Measurements from ENCODE around the gene CPO.
A peak's percentile ranks its signal among the peaks of the same experiment; 100 is the strongest.

The CPO gene, protein sequence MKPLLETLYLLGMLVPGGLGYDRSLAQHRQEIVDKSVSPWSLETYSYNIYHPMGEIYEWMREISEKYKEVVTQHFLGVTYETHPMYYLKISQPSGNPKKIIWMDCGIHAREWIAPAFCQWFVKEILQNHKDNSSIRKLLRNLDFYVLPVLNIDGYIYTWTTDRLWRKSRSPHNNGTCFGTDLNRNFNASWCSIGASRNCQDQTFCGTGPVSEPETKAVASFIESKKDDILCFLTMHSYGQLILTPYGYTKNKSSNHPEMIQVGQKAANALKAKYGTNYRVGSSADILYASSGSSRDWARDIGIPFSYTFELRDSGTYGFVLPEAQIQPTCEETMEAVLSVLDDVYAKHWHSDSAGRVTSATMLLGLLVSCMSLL

DNA sequence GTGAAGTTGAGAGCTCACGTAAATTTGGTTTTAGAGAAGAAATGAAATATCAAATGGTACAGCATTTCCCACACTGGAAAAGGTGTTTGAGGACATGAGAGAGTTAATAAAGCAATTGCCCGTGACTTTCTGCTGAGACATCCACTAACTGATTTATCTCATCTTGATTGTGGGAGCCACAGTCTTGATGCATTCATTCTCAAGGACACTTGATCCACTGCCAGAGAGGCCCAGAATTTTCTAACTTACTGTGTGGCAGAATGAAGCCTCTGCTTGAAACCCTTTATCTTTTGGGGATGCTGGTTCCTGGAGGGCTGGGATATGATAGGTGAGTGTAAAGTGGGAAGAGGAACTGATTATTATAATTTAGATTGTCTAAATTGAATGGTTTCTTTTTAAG, at the start of gene CPO:
TSS of gene CPO (plus strand) at position 179 of the 400 bp plus-strand sequence. CDS start at position 261, 82 bp downstream.
- TF ChIP-seq, protein P1, sequence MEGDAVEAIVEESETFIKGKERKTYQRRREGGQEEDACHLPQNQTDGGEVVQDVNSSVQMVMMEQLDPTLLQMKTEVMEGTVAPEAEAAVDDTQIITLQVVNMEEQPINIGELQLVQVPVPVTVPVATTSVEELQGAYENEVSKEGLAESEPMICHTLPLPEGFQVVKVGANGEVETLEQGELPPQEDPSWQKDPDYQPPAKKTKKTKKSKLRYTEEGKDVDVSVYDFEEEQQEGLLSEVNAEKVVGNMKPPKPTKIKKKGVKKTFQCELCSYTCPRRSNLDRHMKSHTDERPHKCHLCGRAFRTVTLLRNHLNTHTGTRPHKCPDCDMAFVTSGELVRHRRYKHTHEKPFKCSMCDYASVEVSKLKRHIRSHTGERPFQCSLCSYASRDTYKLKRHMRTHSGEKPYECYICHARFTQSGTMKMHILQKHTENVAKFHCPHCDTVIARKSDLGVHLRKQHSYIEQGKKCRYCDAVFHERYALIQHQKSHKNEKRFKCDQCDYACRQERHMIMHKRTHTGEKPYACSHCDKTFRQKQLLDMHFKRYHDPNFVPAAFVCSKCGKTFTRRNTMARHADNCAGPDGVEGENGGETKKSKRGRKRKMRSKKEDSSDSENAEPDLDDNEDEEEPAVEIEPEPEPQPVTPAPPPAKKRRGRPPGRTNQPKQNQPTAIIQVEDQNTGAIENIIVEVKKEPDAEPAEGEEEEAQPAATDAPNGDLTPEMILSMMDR (conservative IDR thresholded peaks at IDR 0.05; ENCODE audit: low read depth), result no peak
- CTCF ChIA-PET, result no interaction called here
- DNase-seq (ENCODE audit: low spot score), result no peak
- POLR2A ChIA-PET (ENCODE audit: low non-redundant PET), result no interaction called here
- no peak within 1 kb of the TSS for H3K27ac ChIP-seq

DNA sequence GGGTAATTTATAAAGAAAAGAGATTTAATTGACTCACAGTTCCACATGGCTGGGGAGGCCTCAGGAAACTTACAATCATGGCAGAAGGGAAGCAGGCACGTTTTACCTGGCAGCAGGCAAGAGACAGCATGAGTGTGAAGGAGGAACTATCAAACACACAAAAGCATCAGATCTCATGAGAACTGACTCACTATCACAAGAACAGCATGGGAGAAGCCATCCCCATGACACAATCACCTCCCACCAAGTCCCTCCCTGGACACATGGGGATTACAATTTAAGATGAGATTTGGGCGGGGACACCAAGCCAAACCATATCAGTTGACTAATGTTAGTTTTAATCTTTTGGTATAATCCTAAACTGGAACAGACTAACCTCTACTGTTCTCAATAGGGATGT, 49.1 kb upstream of the CPO start:
- CTCF ChIA-PET, result no interaction called here
- POLR2A ChIA-PET (ENCODE audit: low non-redundant PET), result no interaction called here
- DNase-seq (ENCODE audit: low spot score), result no peak
- TF ChIP-seq, protein P1 (conservative IDR thresholded peaks at IDR 0.05; ENCODE audit: low read depth), result no peak
- H3K27ac ChIP-seq, result no peak overlapping the region

DNA sequence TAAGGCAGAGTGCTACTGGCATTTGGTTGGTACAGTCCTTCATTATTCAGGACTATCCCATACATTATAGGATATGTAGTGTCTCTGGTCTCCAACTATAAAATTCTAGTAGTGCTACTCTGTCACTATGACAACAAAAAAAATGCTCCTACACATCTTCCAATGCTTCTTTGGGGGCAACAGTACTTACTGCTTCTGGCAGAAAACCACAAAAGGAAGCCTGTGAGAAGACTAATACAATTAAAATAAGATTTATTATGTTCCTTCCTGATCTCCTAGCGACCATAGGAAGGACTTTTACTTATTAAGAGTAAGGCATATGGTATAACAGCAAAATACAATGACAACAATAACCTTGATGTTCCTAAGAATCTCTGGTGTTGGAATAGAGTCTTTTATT, 48.4 kb upstream of the CPO start:
- CTCF ChIA-PET, result no interaction called here
- no peak for DNase-seq (ENCODE audit: low spot score)
- POLR2A ChIA-PET (ENCODE audit: low non-redundant PET), result no interaction called here
- TF ChIP-seq, protein P1 (conservative IDR thresholded peaks at IDR 0.05; ENCODE audit: low read depth), result no peak
- no peak overlapping the region for H3K27ac ChIP-seq

DNA sequence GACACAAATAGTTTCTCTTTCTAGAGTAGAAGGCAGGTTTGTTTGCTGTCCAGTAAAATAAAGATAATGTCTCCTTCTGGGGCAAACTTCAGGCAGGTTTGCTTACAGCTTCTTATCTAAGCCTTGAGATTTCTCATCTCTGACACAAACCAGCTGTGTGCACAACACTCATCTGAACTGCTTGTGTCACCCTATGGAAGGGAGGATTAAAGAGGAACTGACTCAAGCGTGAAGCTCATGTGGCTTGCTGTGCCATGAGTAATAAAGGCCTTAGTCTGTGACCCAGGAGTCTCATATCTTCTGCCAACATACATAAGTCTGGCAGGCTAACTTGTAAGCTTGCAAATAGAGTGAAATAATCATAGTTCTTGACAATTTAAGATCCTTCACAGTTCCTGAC, 24.2 kb upstream of the CPO start:
- CTCF ChIA-PET, result interaction anchor here (0.8 kb wide), 1 partner anchor 46 kb away, joined by 3 read pairs; no protein-coding TSS in a partner anchor
- no peak overlapping the region for H3K27ac ChIP-seq
- TF ChIP-seq, protein P1 (conservative IDR thresholded peaks at IDR 0.05; ENCODE audit: low read depth), result no peak
- peak; percentile 32 for DNase-seq (ENCODE audit: low spot score)
- POLR2A ChIA-PET (ENCODE audit: low non-redundant PET), result no interaction called here

DNA sequence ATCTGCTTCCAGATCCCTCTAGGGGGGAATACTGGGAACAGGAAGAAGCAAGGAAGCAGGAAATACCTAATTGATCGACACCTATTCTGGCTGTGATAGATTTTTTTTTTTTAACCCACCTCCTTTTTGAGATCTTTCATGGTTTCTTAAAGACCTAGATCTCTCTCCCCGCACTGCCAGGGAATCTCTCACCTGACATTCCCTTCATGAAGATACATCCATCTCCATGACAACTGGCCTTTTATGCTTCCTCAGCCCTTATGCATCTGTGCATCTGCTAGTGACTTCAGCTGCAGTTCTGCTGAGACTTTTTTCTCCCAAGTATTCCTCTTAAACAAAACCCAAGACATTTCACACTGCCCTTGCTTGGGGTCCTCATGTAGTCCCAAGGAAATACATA, 21.1 kb upstream of the CPO start:
- no peak for DNase-seq (ENCODE audit: low spot score)
- ChIA-PET POLR2A (ENCODE audit: low non-redundant PET) (no interaction called here), CTCF (no interaction called here)
- TF ChIP-seq, protein P1 (conservative IDR thresholded peaks at IDR 0.05; ENCODE audit: low read depth), result no peak
- no peak overlapping the region for H3K27ac ChIP-seq

DNA sequence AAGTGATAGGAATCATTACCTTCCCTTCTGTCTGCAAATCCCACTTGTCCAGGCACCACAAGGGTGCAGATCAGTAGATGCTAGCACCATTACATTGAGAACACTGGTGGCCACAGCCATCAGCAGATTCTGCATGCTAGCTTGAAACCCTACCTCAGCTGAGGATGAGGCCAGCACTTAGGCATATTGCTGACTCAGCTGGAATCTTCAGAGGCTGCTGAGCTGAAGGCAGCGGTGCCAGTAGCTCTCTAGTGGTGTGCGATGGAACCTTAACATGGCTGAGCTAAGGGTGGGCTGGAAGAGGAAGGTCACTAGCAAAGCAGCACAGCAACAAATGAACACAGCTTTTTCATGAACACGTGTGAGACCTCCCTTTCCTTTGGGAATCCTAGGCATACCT, 19.0 kb upstream of the CPO start:
- no peak overlapping the region for H3K27ac ChIP-seq
- no peak for DNase-seq (ENCODE audit: low spot score)
- CTCF ChIA-PET, result interaction anchor here (0.6 kb wide), 1 partner anchor 538 kb away, joined by 3 read pairs; no protein-coding TSS in a partner anchor
- POLR2A ChIA-PET (ENCODE audit: low non-redundant PET), result no interaction called here
- TF ChIP-seq, protein P1 (conservative IDR thresholded peaks at IDR 0.05; ENCODE audit: low read depth), result no peak
